ENCODE data around the gene CHD5.
"Not testable (repeated sequence)": the region's sequence is repeated elsewhere in the genome, so short reads cannot be mapped to it uniquely, and the experiment has no call there.

Gene CHD5

DNA sequence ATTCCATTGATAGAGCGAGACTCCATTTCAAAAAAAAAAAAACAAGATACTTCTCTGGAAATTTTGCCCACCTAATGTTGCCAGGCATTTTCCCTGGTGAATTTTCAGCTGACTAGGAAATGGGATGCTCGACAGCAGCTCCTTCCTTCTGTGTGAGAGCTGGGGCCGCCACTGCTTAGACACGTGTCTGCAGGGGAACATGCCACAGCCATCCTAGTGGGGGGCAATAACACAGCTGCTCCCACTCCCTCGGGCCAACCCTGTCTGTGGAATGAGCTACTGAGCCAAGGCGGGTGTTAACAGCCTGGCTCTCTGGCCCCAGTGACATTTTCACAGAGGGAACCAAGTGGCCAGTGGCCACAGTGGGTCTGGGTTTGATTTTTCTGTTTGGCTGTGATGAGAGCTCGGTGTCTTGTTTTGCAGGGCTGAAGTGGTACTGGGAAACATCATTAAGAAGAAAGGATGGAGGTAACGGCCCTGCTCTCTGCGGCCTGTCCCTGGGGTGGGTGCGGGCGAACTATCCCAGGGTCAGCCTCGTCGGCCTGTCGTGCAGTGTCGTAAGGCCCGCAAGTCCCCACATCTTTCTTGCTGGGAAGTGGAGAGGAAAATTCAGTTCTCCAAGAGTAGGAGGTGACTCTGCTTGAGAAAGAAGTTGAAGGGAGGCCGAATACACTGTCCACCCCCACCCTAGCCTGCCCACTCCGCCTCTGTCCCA, 95.2 kb downstream of the CHD5 start:
- no peak for DNase-seq (ENCODE audit: low spot score)

GRCh38 chr1:6083801-6084446, 96.2 kb downstream of the CHD5 start:
- DNase-seq (ENCODE audit: low spot score), result peak; percentile 29

GRCh38 chr1:6083385-6083784, 96.7 kb downstream of the CHD5 start:
- DNase-seq (ENCODE audit: low spot score), result no peak

DNA sequence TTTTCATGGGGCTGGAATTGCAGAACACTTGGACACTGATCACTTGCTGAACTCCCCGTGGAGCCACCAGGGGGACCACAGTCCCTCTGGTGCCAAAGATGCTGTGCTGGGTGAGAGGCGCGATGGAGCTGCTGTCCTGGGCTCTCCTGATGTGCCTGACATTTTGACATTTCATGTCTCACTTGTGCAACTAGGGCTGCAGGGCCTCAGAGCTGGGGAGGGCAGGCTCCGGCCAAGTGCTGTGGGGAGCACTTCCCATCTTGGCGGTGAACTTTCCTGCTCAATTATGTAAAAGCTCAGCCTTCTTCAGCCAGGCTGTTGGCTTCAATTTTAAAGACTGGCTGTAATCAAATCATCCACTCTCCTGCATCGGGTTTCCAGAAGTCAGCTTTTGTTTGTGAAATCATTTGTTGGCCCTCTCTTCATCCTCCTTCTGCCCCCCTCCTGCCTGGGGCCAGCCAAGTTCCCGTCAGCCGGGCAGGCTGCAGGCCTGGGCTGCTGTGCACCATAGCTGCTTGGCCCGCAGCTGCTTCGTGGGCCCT, 97.6 kb downstream of the CHD5 start:
- no peak for DNase-seq (ENCODE audit: low spot score)

DNA sequence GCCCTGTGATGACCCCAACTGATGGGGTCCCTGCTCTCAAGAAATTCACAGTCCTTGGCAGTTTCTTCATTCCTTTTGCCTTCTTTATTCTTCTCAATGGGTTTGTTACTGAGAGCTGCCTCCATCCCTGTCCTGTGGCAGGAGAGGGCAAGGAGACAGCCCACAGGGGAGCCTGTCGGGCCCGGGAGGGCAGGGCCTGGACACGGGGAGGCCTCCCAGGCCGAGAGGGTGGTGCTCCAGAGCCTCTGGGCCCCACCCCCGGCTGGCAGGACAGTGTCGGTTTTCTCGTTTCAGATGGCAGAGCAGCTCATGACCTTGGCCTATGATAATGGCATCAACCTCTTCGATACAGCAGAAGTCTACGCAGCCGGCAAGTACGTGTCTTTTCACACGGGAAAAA, 98.2 kb downstream of the CHD5 start:
- DNase-seq (ENCODE audit: low spot score), result no peak

- DNase-seq (ENCODE audit: low spot score), result peak; percentile 44
These were observed 99.7 kb downstream of the CHD5 start for GRCh38 chr1:6080469-6080868.

DNA sequence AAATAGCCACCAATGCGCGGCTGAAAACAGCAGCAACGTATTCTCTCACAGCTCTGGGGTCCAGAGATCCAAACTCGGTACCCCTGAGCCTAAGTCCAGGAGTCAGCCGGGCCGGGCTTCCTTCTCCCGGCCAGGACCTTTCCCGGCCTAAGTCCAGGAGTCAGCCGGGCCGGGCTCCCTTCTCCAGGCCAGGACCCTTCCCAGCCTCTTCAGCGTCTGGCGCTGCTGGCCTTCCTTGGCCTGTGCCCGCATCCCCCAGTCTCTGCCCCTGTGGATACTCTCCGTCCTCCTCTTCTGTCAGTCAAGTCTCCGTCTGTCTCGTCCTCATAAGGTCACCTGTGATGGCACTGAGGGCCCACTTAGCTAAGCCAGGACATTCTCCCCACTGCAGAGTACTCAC, 102.2 kb downstream of the CHD5 start:
- DNase-seq (ENCODE audit: low spot score), result no peak

DNA sequence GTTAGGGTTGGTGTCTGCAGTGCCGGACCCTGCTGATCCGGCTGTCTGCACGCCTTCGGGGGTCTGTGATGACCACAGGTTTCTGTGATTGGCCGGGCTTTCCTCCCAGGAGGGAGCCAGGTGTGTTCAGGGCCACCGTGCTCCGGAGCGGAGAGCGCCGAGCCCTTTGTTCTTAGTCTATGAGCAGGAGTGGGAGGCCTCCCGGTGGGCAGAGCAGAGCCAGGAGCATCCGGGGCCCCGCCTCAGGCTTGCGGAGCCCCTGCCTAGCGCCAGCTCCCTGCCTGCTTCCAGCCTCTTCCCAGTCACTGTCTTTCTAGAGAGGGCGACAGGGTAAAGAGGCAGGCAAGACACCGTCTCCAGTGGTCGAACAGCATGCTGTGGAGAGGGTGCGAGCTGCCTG, 102.6 kb downstream of the CHD5 start:
- no peak for DNase-seq (ENCODE audit: low spot score)

- DNase-seq (ENCODE audit: low spot score), result not testable (repeated sequence)
These were observed 103.1 kb downstream of the CHD5 start for GRCh38 chr1:6077061-6077460.

DNA sequence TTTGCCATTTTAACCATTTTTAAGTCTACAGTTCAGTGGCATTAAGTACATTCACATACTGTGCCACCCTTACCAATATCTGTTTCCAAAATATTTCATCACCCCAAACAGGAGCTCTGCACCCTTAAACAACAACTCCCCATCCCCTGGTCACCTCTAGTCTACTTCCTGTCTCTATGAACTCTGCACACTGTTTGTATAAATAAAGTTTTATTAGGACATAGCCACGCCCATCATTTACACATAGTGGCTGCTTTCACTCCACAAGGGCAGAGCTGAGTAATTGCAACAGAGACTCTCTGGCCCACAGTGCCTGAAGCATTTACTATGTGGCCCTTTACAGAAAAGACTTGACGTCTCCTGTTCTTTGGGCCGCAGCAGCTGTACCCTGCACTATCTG, 104.4 kb downstream of the CHD5 start:
- DNase-seq (ENCODE audit: low spot score), result no peak

GRCh38 chr1:6074192-6074901, 105.8 kb downstream of the CHD5 start:
- DNase-seq (ENCODE audit: low spot score), result no peak

- no peak for DNase-seq (ENCODE audit: low spot score)
These were observed 106.6 kb downstream of the CHD5 start for GRCh38 chr1:6073480-6074053.

DNA sequence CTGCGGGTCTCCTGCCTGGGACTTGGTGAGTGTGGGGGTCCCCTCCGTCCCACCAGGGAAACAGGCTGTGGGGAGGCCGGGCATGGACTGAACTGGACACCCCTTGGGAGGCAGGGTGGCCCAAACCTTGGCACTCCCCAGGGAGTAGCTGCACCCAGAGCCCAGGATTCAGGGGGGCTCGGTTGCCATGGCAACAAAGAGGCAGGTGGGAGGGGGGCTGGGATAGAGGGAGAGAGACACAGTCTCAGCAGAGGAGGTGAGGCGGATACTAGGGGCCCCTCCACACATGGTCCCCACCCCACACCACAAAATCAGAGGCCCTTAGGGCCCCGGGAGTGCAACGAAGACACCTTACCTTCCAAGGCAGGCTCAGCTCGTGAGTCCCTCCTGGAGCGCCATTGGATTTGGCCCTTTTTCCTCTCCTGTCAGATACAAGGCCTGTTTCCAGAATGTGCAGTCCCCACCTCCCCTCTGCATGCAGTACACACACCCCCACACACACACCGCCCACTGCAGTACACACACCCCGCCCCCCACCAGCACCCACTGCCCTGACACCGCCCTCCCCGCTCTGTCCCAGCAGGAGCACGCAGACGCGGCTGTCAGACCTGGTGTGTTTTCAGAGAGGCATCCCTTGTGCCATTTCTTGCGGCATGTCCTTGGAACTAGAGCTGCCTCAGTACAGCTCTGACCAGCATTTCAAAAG, 107.2 kb downstream of the CHD5 start:
- DNase-seq (ENCODE audit: low spot score), result no peak

DNA sequence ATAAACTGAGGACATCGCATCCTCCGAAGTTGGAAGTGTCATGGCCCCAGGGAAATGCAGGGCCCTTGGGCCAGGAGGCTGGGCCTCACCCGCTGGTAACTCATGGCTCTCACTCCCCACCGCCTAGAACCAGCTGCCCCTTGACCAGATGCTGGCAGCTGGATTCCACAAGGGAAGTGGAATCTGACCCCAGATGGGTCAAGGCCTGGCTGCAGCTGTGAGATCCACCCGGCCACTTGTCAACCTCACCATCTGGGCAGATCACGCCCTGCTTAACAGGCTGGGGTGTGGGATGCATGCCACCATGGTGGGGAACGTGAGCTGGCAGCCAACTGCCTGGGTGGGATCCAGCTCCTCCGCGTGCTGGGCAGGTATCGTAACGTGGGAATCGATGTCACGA, 108.9 kb downstream of the CHD5 start:
- DNase-seq (ENCODE audit: low spot score), result no peak

DNA sequence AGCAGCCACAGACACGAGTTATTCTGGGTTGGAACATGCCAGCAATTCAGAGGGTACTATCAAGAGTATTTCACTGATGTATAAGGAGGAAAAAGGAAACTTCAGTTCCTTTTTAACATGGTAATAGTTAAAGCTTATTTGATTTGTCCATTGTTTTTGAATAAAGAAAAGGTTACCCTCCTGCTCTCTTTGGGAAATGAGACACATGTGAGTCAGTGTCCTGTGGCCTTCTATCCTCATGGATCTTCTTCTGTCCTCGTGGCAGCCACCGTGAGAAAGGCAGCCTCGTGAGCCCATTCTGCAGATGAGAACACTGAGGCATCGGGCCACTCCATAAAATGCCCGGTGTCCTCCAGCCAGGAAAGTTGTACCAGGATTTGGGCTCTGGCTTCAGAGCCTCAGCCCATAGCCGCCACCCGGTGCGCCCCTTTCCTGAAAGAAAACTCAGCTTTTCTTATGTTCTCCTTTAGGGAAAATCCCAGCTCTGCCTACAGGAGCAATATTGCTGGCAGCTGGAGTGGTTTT, 109.6 kb downstream of the CHD5 start:
- no peak for DNase-seq (ENCODE audit: low spot score)

- no peak for DNase-seq (ENCODE audit: low spot score)
These were observed 110.5 kb downstream of the CHD5 start for GRCh38 chr1:6069573-6069972.

GRCh38 chr1:6068932-6069331, 111.2 kb downstream of the CHD5 start:
- DNase-seq (ENCODE audit: low spot score), result no peak

- DNase-seq (ENCODE audit: low spot score), result no peak
These were observed 112.0 kb downstream of the CHD5 start for GRCh38 chr1:6068073-6068472.

DNA sequence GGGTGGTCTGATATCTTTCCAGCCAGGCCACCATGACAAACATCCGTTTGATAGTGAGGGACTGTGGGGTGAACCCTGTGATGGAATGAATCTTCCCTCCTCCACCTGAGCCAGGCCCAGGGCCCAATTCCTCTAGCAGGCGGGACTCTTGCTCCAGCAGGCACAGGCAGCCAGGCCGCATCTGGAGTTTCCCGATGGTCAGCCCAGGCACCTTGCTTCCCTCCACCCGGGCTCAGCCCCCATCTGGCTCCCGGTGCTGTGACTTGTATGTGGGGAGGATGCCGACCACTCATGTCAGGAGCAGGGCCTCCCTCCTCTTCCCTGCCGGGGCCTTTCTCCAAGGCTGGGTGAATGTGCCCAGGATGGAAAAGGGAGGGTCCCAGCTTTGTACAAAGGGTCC, 113.4 kb downstream of the CHD5 start:
- no peak for DNase-seq (ENCODE audit: low spot score)

- no peak for DNase-seq (ENCODE audit: low spot score)
These were observed 114.8 kb downstream of the CHD5 start for GRCh38 chr1:6065093-6065858.

DNA sequence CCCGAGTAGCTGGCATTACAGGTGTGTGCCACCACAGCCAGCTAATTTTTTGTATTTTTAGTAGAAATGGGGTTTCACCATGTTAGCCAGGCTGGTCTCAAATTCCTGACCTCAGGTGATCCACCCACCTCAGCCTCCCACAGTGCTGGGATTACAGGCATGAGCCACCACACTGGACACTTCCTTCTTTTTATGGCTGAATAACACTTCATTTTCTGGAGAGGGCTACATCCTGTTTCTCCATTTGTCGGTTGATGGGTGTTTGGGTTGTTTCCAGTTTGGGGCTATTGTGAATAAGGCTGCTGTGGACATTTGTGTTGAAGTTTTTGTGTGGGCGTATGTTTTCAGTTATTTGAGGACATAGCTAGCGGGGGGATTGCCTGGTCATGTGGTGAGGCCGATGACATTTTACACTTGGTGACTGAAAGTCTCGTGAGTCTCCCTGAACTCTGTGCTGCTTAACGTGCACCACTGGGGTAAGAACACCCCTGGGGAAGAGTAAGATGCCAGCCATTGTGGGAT, 116.5 kb downstream of the CHD5 start:
- DNase-seq (ENCODE audit: low spot score), result not testable (repeated sequence)
